ENCODE data around the gene CCL11. TPM values are rescaled to one million over a fixed set of nuclear protein-coding genes. Genes with fewer than 3 reads are reported as not detected.
"Not testable (repeated sequence)": the region's sequence is repeated elsewhere in the genome, so short reads cannot be mapped to it uniquely, and the experiment has no call there.

CCL11 gene
- total RNA-seq, 4 donors from 2014 or later, result not detected

DNA sequence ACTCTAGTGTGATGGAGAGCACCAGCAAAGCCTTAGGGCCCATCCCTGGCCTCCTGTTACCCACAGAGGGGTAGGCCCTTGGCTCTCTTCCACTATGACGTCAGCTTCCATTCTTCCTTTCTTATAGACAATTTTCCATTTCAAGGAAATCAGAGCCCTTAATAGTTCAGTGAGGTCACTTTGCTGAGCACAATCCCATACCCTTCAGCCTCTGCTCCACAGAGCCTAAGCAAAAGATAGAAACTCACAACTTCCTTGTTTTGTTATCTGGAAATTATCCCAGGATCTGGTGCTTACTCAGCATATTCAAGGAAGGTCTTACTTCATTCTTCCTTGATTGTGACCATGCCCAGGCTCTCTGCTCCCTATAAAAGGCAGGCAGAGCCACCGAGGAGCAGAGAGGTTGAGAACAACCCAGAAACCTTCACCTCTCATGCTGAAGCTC lies 33.5 kb downstream of the CCL11 start, which contains the start of gene CCL8:
Gene CCL8, plus strand, starts transcription at position 397 of the 445 bp plus-strand sequence. CDS start 67 bp downstream, outside the sequence.
- WGBS, 2 donors, result 48 to 49% methylated on average over 2 of the region's 2 CpGs
- H3K36me3 ChIP-seq, result no peaks in the 10 kb centered on the region
- no peak for DNase-seq
- intact Hi-C loops (cut with DNase I), result no loop called here
- no peak within 1 kb of the TSS for H3K4me3 ChIP-seq (replicated peaks in 1 of 3)
- H3K9me3 ChIP-seq, result no peaks in the 10 kb centered on the region
- H3K27ac ChIP-seq, result no peak within 1 kb of the TSS
- TF ChIP-seq CTCF (IDR thresholded peaks at IDR 0.05), result no peak
- TF ChIP-seq POLR2A (IDR thresholded peaks at IDR 0.05), result no peak
- H3K4me1 ChIP-seq, result peaks cover 0 to under 1% of the 10 kb centered on the region in 2 donors
- no peaks in the 10 kb centered on the region for H3K27me3 ChIP-seq

GRCh38 chr17:34321964-34322363 lies 36.4 kb downstream of the CCL11 start:
- intact Hi-C loops (cut with DNase I), result no loop called here
- DNase-seq, result no peak
- TF ChIP-seq CTCF (IDR thresholded peaks at IDR 0.05), result no peak
- TF ChIP-seq POLR2A (IDR thresholded peaks at IDR 0.05), result no peak
- Histone ChIP-seq H3K27me3 (no peaks in the 10 kb centered on the region), H3K4me3 (replicated peaks in 1 of 3) (no peak overlapping the region), H3K27ac (no peak overlapping the region), H3K4me1 (no peaks in the 10 kb centered on the region), H3K36me3 (no peaks in the 10 kb centered on the region), H3K9me3 (no peaks in the 10 kb centered on the region)

DNA sequence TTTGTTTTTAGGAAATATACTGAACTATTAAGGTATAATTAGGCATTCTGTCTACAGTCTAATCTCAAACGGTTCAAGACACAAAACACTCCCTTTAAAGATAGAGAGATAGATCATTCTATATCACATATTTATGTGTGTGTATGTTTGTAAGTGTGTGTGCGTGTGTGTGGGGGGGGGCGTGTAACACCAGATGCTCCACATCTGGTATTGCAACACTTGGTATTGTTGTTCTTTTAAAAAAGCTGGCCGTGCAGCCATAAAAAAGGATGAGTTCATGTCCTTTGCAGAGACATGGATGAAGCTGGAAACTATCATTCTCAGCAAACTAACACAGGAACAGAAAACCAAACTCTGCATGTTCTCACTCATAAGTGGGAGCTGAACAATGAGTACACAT lies 42.0 kb downstream of the CCL11 start:
- H3K4me3 ChIP-seq (replicated peaks in 1 of 3); H3K9me3 ChIP-seq; H3K27ac ChIP-seq; intact Hi-C loops (cut with DNase I); H3K36me3 ChIP-seq; DNase-seq; H3K4me1 ChIP-seq; H3K27me3 ChIP-seq: not testable (repeated sequence)
- 66 to 77% methylated on average over 4 of the region's 4 CpGs for whole genome bisulfite sequencing, 2 donors

GRCh38 chr17:34337701-34338100 lies 52.2 kb downstream of the CCL11 start:
- 73 to 82% methylated on average over 1 of the region's 1 CpG for WGBS, 2 donors
- TF ChIP-seq POLR2A (IDR thresholded peaks at IDR 0.05), result no peak
- TF ChIP-seq CTCF (IDR thresholded peaks at IDR 0.05), result no peak
- no peak overlapping the region for H3K27ac ChIP-seq
- intact Hi-C loops (cut with DNase I), result no loop called here
- no peak overlapping the region for H3K4me3 ChIP-seq (replicated peaks in 1 of 3)
- no peak for DNase-seq
- no peaks in the 10 kb centered on the region for H3K36me3 ChIP-seq
- no peaks in the 10 kb centered on the region for H3K4me1 ChIP-seq
- H3K9me3 ChIP-seq, result no peaks in the 10 kb centered on the region
- no peaks in the 10 kb centered on the region for H3K27me3 ChIP-seq

Other genes with a start within 250 kb of the CCL11 start
- gene CCL2, start 30.5 kb upstream of the CCL11 start, total RNA-seq, result 10 to 100 TPM; 11.7 to 39.4 (median 23.6) TPM
- not detected for gene CCL7, start 15.5 kb upstream of the CCL11 start, total RNA-seq
- not detected for gene CCL8, start 33.7 kb downstream of the CCL11 start, total RNA-seq
- gene CCL13, start 70.7 kb downstream of the CCL11 start, total RNA-seq, result 1 to 10 TPM; 1.2 to 3.2 (median 1.6) TPM
- gene CCL1, start 77.5 kb downstream of the CCL11 start, total RNA-seq, result not detected